Endodermal cell (in vitro differentiated cells): Measurements from ENCODE around the gene GHRL. TPM values are rescaled to one million over a fixed set of nuclear protein-coding genes. Genes with fewer than 3 reads are reported as not detected.

Experiments used
- DNase-seq: peaks from one replicate; pipeline ENCODE4 v3.0.0-alpha.2; 2017
- H3K27ac ChIP-seq: 2 replicates; pipeline ENCODE4 v1.5.1; 2013; ENCODE audit warnings: mild to moderate bottlenecking, low read depth, low read length, moderate library complexity
- H3K27me3 ChIP-seq: 2 replicates; pipeline ENCODE4 v1.6.1; 2013; ENCODE audit warnings: mild to moderate bottlenecking, low read length, moderate library complexity; ENCODE audit not compliant: insufficient read depth, control insufficient read depth, poor library complexity, severe bottlenecking
- H3K36me3 ChIP-seq: 2 replicates; pipeline ENCODE4 v1.7.0; 2013; ENCODE audit warnings: mild to moderate bottlenecking, low read length, moderate library complexity; ENCODE audit not compliant: control insufficient read depth, insufficient read depth
- H3K4me1 ChIP-seq: one replicate; pipeline ENCODE4 v1.7.0; 2013; ENCODE audit warnings: low read length; ENCODE audit not compliant: control insufficient read depth, insufficient read depth
- H3K4me3 ChIP-seq: 2 replicates; pipeline ENCODE4 v1.5.1; 2013; ENCODE audit warnings: mild to moderate bottlenecking, low read length, moderate library complexity
- H3K9ac ChIP-seq: 2 replicates; pipeline ENCODE4 v1.6.1; 2013; ENCODE audit warnings: mild to moderate bottlenecking, low read length, moderate library complexity; ENCODE audit not compliant: poor library complexity, severe bottlenecking; ENCODE audit errors: extremely low read depth
- H3K9me3 ChIP-seq: 2 replicates; pipeline ENCODE4 v1.6.1; 2013; ENCODE audit warnings: mild to moderate bottlenecking, low read length, moderate library complexity; ENCODE audit not compliant: control insufficient read depth
- H3K27ac Mint-ChIP-seq: 2 replicates; pipeline ENCODE4 v1.8.0; 2020; ENCODE audit warnings: mixed read lengths
- H3K27me3 Mint-ChIP-seq: 2 replicates; pipeline ENCODE4 v1.8.0; 2021; ENCODE audit warnings: mild to moderate bottlenecking, mixed read lengths; ENCODE audit not compliant: insufficient read depth
- H3K36me3 Mint-ChIP-seq: 2 replicates; pipeline ENCODE4 v1.8.0; 2020; ENCODE audit warnings: low read depth, mixed read lengths
- H3K4me1 Mint-ChIP-seq: 2 replicates; pipeline ENCODE4 v1.8.0; 2020; ENCODE audit warnings: mixed read lengths
- H3K4me3 Mint-ChIP-seq: 2 replicates; pipeline ENCODE4 v1.8.0; 2020; ENCODE audit warnings: mild to moderate bottlenecking, moderate library complexity, mixed read lengths
- H3K9me3 Mint-ChIP-seq: 2 replicates; pipeline ENCODE4 v1.8.0; 2020; ENCODE audit warnings: mild to moderate bottlenecking, mixed read lengths
- WGBS, 2 experiments: methylation state at CpG; one replicate each; pipeline versions ENCODE4 v1.1.5 to v1.1.7; 2013; ENCODE audit warnings: missing lambda C conversion rate in 2 of 2, mixed read lengths in 1 of 2; ENCODE audit not compliant: insufficient coverage in 1 of 2, insufficient read length in 1 of 2; 5-methylcytosine and 5-hydroxymethylcytosine counted together
- total RNA-seq, 2 donors: library from RNA; stranded (reverse); fragmentation: NEBNext Ultra II Directional in 1 of 2; extraction: Animal tissue kit (Norgen Biotek cat#: 25700) in 1 of 2; gene quantifications; 2 replicates in 1 of 2; 3 replicates in 1 of 2; pipeline ENCODE4 v1.2.1, GENCODE V29; 2021
- TF ChIP-seq, protein P1 (sequence below): fragments of 200-600 bp; sonication (generic); conservative IDR thresholded peaks from 2 replicates; pipeline ENCODE4 v1.5.0; 2021; ENCODE audit warnings: antibody characterized with exemption, mild to moderate bottlenecking

Gene GHRL
- total RNA-seq, 2 donors from 2014 or later = not detected

DNA sequence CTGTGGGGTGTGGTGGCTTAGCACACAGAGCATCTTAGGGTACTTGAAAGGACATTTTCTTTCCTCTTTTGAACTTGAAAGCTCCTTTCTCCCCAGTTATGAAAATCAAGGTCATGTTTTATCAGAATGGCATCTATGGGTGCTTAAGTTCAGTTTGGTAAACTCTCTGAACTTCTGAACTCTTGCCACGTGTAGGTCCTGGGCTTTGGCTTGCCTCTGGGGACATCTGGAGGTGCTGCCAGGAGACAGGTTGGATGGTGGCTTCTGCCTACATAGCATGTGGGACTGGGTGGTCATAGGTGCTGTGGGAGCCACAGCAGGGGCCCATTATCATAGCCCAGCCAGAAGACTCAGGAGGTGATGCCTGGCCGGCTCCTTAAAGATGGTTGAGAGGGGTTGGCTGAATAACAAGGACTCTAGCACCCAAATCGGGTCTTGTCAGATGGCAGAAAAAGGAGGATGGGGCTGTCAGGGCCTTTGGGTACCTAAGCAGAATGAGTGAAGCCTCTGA is 15.6 kb downstream of the GHRL start:
- Mint-ChIP-seq H3K9me3 (no peaks in the 10 kb centered on the region), H3K36me3 (peaks cover 32% of the 10 kb centered on the region), H3K4me1 (peaks cover 7% of the 10 kb centered on the region), H3K27ac (no peak overlapping the region), H3K27me3 (no peaks in the 10 kb centered on the region), H3K4me3 (no peak overlapping the region)
- Histone ChIP-seq H3K36me3 (peaks cover 35% of the 10 kb centered on the region), H3K27me3 (no peaks in the 10 kb centered on the region), H3K4me1 (no peaks in the 10 kb centered on the region), H3K27ac (no peak overlapping the region), H3K9me3 (no peaks in the 10 kb centered on the region), H3K4me3 (no peak overlapping the region), H3K9ac (no peak overlapping the region)
- WGBS, 2 experiments = 88 to 90% methylated on average over 3 of the region's 3 CpGs
- TF ChIP-seq, protein P1, sequence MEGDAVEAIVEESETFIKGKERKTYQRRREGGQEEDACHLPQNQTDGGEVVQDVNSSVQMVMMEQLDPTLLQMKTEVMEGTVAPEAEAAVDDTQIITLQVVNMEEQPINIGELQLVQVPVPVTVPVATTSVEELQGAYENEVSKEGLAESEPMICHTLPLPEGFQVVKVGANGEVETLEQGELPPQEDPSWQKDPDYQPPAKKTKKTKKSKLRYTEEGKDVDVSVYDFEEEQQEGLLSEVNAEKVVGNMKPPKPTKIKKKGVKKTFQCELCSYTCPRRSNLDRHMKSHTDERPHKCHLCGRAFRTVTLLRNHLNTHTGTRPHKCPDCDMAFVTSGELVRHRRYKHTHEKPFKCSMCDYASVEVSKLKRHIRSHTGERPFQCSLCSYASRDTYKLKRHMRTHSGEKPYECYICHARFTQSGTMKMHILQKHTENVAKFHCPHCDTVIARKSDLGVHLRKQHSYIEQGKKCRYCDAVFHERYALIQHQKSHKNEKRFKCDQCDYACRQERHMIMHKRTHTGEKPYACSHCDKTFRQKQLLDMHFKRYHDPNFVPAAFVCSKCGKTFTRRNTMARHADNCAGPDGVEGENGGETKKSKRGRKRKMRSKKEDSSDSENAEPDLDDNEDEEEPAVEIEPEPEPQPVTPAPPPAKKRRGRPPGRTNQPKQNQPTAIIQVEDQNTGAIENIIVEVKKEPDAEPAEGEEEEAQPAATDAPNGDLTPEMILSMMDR = no peak
- no peak for DNase-seq

DNA sequence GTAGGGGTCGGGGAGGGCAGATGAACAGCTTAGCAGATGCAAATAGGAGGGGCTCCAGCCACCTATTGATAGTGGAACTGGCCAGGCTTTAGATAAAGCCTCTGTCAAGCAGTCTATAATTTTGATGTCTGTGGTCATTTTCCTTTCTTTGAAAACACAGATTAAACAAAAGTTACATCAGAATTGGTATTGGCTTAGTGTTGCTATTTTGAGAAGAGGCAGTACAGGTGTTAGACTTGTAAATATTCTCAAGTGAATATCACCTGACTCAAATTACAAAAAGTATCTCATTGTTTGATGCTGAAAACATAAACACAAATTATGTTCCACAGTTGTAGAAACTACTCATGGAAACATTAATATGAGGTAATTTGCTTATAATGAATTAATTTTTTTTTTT is 18.1 kb downstream of the GHRL start:
- Mint-ChIP-seq H3K4me1 (peaks cover 7% of the 10 kb centered on the region), H3K4me3 (no peak overlapping the region), H3K9me3 (no peaks in the 10 kb centered on the region), H3K36me3 (peaks cover 36% of the 10 kb centered on the region), H3K27ac (no peak overlapping the region), H3K27me3 (no peaks in the 10 kb centered on the region)
- DNase-seq = no peak
- H3K9ac ChIP-seq = no peak overlapping the region
- TF ChIP-seq, protein P1 = no peak
- no peaks in the 10 kb centered on the region for H3K4me1 ChIP-seq
- no peak overlapping the region for H3K4me3 ChIP-seq
- no peaks in the 10 kb centered on the region for H3K9me3 ChIP-seq
- H3K36me3 ChIP-seq = peaks cover 41% of the 10 kb centered on the region
- H3K27me3 ChIP-seq = no peaks in the 10 kb centered on the region
- no peak overlapping the region for H3K27ac ChIP-seq
- 84% methylated on average over 1 of the region's 1 CpG; no CpG with 5 or more reads in 1 of the 2 experiments for WGBS, 2 experiments

DNA sequence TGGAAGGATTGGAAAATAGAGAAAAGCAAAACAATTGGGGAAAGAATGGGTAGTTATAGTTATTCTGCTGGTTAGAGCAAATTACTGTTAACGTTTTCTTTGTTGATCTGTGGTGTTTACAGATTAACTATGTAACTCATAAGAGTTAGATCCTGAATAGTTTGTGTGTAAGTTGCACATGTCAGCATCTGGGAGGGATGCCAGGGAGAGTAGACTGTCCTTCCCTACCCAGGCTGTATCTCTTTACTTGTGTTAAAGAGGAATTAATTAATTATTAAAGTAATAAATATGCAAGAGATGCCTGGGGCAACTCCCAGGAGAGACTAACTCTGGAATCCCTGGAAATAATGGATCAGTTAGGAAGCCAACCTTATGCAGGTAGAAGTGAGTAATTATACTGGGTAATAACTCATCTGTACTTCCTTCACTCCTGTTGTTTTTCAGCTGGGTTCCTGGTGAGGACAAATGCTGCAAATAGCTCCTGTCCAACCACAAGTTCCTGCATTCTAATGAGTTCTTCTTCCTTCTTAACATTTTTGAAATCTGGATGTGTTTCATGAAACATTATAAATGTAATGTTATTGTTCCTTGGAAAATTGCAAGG is 18.9 kb downstream of the GHRL start:
- H3K9me3 Mint-ChIP-seq = no peaks in the 10 kb centered on the region
- H3K36me3 Mint-ChIP-seq = peaks cover 35% of the 10 kb centered on the region
- Histone ChIP-seq H3K27ac (no peak overlapping the region), H3K27me3 (no peaks in the 10 kb centered on the region), H3K4me1 (no peaks in the 10 kb centered on the region), H3K9ac (no peak overlapping the region), H3K9me3 (no peaks in the 10 kb centered on the region), H3K4me3 (no peak overlapping the region), H3K36me3 (peaks cover 43% of the 10 kb centered on the region)
- no peak overlapping the region for H3K4me3 Mint-ChIP-seq
- WGBS, 2 experiments = 80 to 100% methylated on average over 1 of the region's 1 CpG
- no peak overlapping the region for H3K27ac Mint-ChIP-seq
- no peaks in the 10 kb centered on the region for H3K27me3 Mint-ChIP-seq
- peaks cover 7% of the 10 kb centered on the region for H3K4me1 Mint-ChIP-seq
- TF ChIP-seq, protein P1 = no peak
- DNase-seq = no peak
